Activated CD4-positive, alpha-beta T cell treated with anti-CD3 and anti-CD28 coated beads, Interleukin-2, amount 50 U/mL, for 48 hours (primary cell): Measurements from ENCODE around the gene YEATS4.
"Not testable (repeated sequence)": the region's sequence is repeated elsewhere in the genome, so short reads cannot be mapped to it uniquely, and the experiment has no call there.

Experiments
- DNase-seq, 2 experiments: peaks; one replicate each; pipeline ENCODE4 v3.0.0-alpha.2; 2020

The YEATS4 gene

GRCh38 chr12:69359531-69360347, at the start of gene YEATS4:
TSS of gene YEATS4 (plus strand) at chr12:69359743. CDS start at chr12:69359973, 230 bp downstream.
- DNase-seq: peak; percentile 86 to 90

GRCh38 chr12:69313209-69313608, 46.3 kb upstream of the YEATS4 start:
- no peak for DNase-seq

- DNase-seq: not testable (repeated sequence)
Measured at GRCh38 chr12:69316784-69317183, 42.8 kb upstream of the YEATS4 start.

- DNase-seq: not testable (repeated sequence)
Measured at GRCh38 chr12:69317233-69317632, 42.3 kb upstream of the YEATS4 start.

- DNase-seq: no peak
Measured at GRCh38 chr12:69318225-69318624, 41.3 kb upstream of the YEATS4 start.

- no peak for DNase-seq
Measured at GRCh38 chr12:69321351-69321750, 38.2 kb upstream of the YEATS4 start.

- DNase-seq: no peak
Measured at GRCh38 chr12:69324797-69325466, 34.6 kb upstream of the YEATS4 start.

GRCh38 chr12:69328426-69328825, 31.1 kb upstream of the YEATS4 start:
- no peak for DNase-seq

GRCh38 chr12:69329669-69330428, 29.7 kb upstream of the YEATS4 start:
- peak; percentile 11 to 34 for DNase-seq

GRCh38 chr12:69330475-69331473, 28.8 kb upstream of the YEATS4 start:
- peak; percentile 53 to 66 for DNase-seq

- peak in 1 of 2 experiments; percentile 6 for DNase-seq
Measured at GRCh38 chr12:69331519-69331908, 28.0 kb upstream of the YEATS4 start.

- DNase-seq: no peak
Measured at GRCh38 chr12:69331909-69332684, 27.4 kb upstream of the YEATS4 start.

- DNase-seq: no peak
Measured at GRCh38 chr12:69332815-69333358, 26.7 kb upstream of the YEATS4 start.

GRCh38 chr12:69334158-69334557, 25.4 kb upstream of the YEATS4 start:
- DNase-seq: no peak

GRCh38 chr12:69337311-69338090, 22.0 kb upstream of the YEATS4 start:
- DNase-seq: no peak

- DNase-seq: no peak
Measured at GRCh38 chr12:69338120-69338859, 21.3 kb upstream of the YEATS4 start.

- DNase-seq: no peak
Measured at GRCh38 chr12:69338936-69339335, 20.6 kb upstream of the YEATS4 start.

- DNase-seq: no peak
Measured at GRCh38 chr12:69339999-69340398, 19.5 kb upstream of the YEATS4 start.

GRCh38 chr12:69341328-69341727, 18.2 kb upstream of the YEATS4 start:
- no peak for DNase-seq
